Neuronal stem cell (in vitro differentiated cells): ENCODE measurements around the gene TRIP12.
A peak's percentile ranks its signal among the peaks of the same experiment; 100 is the strongest.

Source experiments
- DNase-seq: peaks from one replicate; pipeline ENCODE4 v3.0.0-alpha.2; 2013; ENCODE audit warnings: low spot score
- H2AFZ ChIP-seq: one replicate; pipeline ENCODE4 v1.6.1; 2013; ENCODE audit warnings: mild to moderate bottlenecking, low read length, inconsistent platforms
- H2AK5ac ChIP-seq: 2 replicates; pipeline ENCODE4 v1.6.1; 2013; ENCODE audit warnings: low read depth, mild to moderate bottlenecking, inconsistent platforms, low read length, moderate library complexity, mixed read lengths
- H2BK120ac ChIP-seq: 2 replicates; pipeline ENCODE4 v1.6.1; 2013; ENCODE audit warnings: low read depth, mild to moderate bottlenecking, inconsistent platforms, low read length, moderate library complexity, mixed read lengths
- H2BK12ac ChIP-seq: one replicate; pipeline ENCODE4 v1.6.1; 2013; ENCODE audit warnings: low read length, inconsistent platforms
- H2BK15ac ChIP-seq: 2 replicates; pipeline ENCODE4 v1.6.1; 2013; ENCODE audit warnings: mild to moderate bottlenecking, low read length, inconsistent platforms, mixed read lengths
- H2BK5ac ChIP-seq: one replicate; pipeline ENCODE4 v1.6.1; 2013; ENCODE audit warnings: inconsistent platforms, mild to moderate bottlenecking, low read length, moderate library complexity
- H3K14ac ChIP-seq: one replicate; pipeline ENCODE4 v1.6.1; 2013; ENCODE audit warnings: low read length, inconsistent platforms
- H3K18ac ChIP-seq: 2 replicates; pipeline ENCODE4 v1.6.1; 2013; ENCODE audit warnings: low read length, inconsistent platforms
- H3K23ac ChIP-seq: 2 replicates; pipeline ENCODE4 v1.6.1; 2013; ENCODE audit warnings: low read depth, mild to moderate bottlenecking, mixed read lengths, low read length, inconsistent platforms; ENCODE audit not compliant: poor library complexity
- H3K27ac ChIP-seq: replicated peaks from 3 replicates; pipeline ENCODE4 v1.5.1; 2013; ENCODE audit warnings: low read length, inconsistent platforms
- H3K27me3 ChIP-seq, 3 experiments: 2 replicates each; pipeline ENCODE4 v1.6.1; 2013; ENCODE audit warnings: low read length in 3 of 3, mild to moderate bottlenecking in 2 of 3, inconsistent platforms in 1 of 3, low read depth in 1 of 3, mixed read lengths in 1 of 3, moderate library complexity in 1 of 3; ENCODE audit not compliant: control insufficient read depth in 3 of 3, insufficient read depth in 3 of 3
- H3K36me3 ChIP-seq, 2 donors: replicated peaks in 1 of 2; 2 replicates each; pipeline ENCODE4 v1.6.1; 2013; ENCODE audit warnings: low read length in 2 of 2; ENCODE audit not compliant: control insufficient read depth in 2 of 2, insufficient read depth in 2 of 2
- H3K4ac ChIP-seq: 2 replicates; pipeline ENCODE4 v1.6.1; 2013; ENCODE audit warnings: inconsistent platforms, mild to moderate bottlenecking, low read length, moderate library complexity
- H3K4me1 ChIP-seq, 2 donors: 1 replicate in 1 of 2; 2 replicates in 1 of 2; pipeline ENCODE4 v1.6.1; 2013; ENCODE audit warnings: low read length in 2 of 2, low read depth in 1 of 2; ENCODE audit not compliant: control insufficient read depth in 2 of 2, insufficient read depth in 1 of 2
- H3K4me2 ChIP-seq: one replicate; pipeline ENCODE4 v1.6.1; 2013; ENCODE audit warnings: mild to moderate bottlenecking, low read length, inconsistent platforms; ENCODE audit not compliant: insufficient read depth, poor library complexity, severe bottlenecking
- H3K4me3 ChIP-seq, 2 donors: 2 replicates each; pipeline ENCODE4 v1.5.1; 2013; ENCODE audit warnings: low read length in 2 of 2, mild to moderate bottlenecking in 2 of 2, inconsistent platforms in 1 of 2, moderate library complexity in 1 of 2
- H3K79me1 ChIP-seq: one replicate; pipeline ENCODE4 v1.6.1; 2013; ENCODE audit warnings: low read depth, mild to moderate bottlenecking, inconsistent platforms, low read length, moderate library complexity
- H3K9ac ChIP-seq: one replicate; pipeline ENCODE4 v1.6.1; 2013; ENCODE audit warnings: mild to moderate bottlenecking, low read depth, low read length, inconsistent platforms; ENCODE audit not compliant: poor library complexity
- H3K9me3 ChIP-seq, 2 donors: replicated peaks in 1 of 2; 2 replicates each; pipeline versions ENCODE3 to v1.6.1; 2013; ENCODE audit warnings: low read length in 2 of 2, mild to moderate bottlenecking in 2 of 2, inconsistent platforms in 1 of 2, low read depth in 1 of 2, mixed read lengths in 1 of 2, moderate library complexity in 1 of 2; ENCODE audit not compliant: control insufficient read depth in 2 of 2, insufficient read depth in 1 of 2
- H4K8ac ChIP-seq: one replicate; pipeline ENCODE4 v1.6.1; 2013; ENCODE audit warnings: low read depth, mild to moderate bottlenecking, inconsistent platforms, low read length, moderate library complexity
- H4K91ac ChIP-seq: one replicate; pipeline ENCODE4 v1.6.1; 2013; ENCODE audit warnings: low read length, low read depth, mild to moderate bottlenecking, inconsistent platforms; ENCODE audit not compliant: poor library complexity
- WGBS, 2 donors: extraction: QIAGEN DNeasy Blood & Tissue Kit; methylation state at CpG; one replicate each; pipeline ENCODE4 v1.1.7; 2013; ENCODE audit warnings: missing lambda C conversion rate in 2 of 2, mixed read lengths in 1 of 2; ENCODE audit not compliant: insufficient read length in 2 of 2, insufficient replicate concordance in 1 of 2; ENCODE audit errors: extremely low coverage in 2 of 2; 5-methylcytosine and 5-hydroxymethylcytosine counted together

TRIP12 gene

DNA sequence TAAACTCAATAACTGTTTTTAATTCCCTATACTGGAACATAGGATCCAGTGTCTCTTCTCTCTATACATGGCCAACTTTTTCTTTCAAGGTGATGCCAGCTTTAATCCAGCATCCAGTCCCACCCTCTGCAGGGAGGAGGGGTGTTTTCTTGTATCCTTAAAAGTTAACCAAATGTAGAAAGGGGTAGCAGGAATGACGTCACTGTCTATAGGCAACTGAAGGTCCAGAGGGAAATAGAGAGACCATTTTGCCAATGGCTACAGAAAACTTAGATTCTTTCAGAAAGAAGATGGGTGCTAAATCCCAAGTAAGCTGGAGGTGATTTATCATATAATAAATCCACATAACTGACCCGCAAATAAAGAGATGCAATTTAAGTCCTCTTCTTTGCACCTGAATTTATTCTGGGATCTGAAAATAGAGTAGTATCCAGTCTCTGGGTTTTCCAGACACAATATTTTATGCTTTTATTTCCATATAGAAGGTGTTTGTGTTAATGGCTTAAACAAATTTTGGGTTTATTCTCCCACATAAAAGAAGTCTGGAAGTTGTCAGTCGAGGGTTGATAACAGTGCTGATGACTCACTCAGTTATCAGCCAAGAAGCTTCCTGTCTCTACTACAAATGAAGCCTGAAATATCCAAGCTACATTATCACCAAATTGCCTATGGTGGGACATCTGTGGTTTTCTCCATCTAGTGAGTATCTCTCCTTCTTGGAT, 201.7 kb downstream of the TRIP12 start:
- Histone ChIP-seq H3K79me1 (no peaks in the 10 kb centered on the region), H3K36me3 (no peaks in the 10 kb centered on the region), H3K14ac (no peak overlapping the region), H2BK12ac (no peak overlapping the region), H3K9ac (no peak overlapping the region), H4K91ac (no peak overlapping the region), H2BK120ac (no peak overlapping the region), H2AFZ (no peak overlapping the region), H3K4me2 (no peak overlapping the region), H4K8ac (no peak overlapping the region), H2BK5ac (no peak overlapping the region), H3K18ac (no peak overlapping the region), H2AK5ac (no peak overlapping the region), H3K27me3 (peaks cover 0 to 44% (median 6%) of the 10 kb centered on the region in 3 experiments), H3K23ac (no peak overlapping the region), H3K4ac (no peak overlapping the region), H3K4me1 (peaks cover 2 to 3% of the 10 kb centered on the region in 2 donors), H2BK15ac (no peak overlapping the region), H3K27ac (no peak overlapping the region), H3K4me3 (no peak overlapping the region), H3K9me3 (no peaks in the 10 kb centered on the region)
- DNase-seq, result no peak
- WGBS, 2 donors, result no CpG with 5 or more reads among the region's 3 CpGs

DNA sequence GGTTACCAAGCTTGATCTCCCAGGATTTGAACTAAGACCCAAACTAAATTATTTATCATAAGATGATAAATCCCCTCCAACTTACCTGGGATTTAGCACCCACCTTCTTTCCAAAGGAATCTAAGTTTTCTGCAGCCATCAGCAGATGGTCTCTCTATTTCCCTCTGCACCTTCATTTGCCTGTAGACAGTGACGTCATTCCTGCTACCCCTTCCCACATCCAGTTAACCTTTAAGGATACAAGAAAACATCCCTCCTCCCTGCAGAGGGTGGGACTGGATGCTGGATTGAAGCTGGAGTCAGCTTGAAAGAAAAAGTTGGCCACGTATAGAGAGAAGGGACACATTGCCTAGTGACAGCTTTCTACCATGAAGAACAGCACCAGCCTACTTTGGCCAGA, 203.8 kb downstream of the TRIP12 start:
- H3K14ac ChIP-seq, result no peak overlapping the region
- no peak overlapping the region for H2BK12ac ChIP-seq
- H3K4me1 ChIP-seq, result peaks cover 4 to 5% of the 10 kb centered on the region in 2 donors
- H4K91ac ChIP-seq, result no peak overlapping the region
- H2BK5ac ChIP-seq, result no peak overlapping the region
- no peak overlapping the region for H2AFZ ChIP-seq
- H3K4ac ChIP-seq, result no peak overlapping the region
- H3K27me3 ChIP-seq, result peaks cover 0 to 57% (median 21%) of the 10 kb centered on the region in 3 experiments
- H3K36me3 ChIP-seq, result no peaks in the 10 kb centered on the region
- H3K9me3 ChIP-seq, result no peaks in the 10 kb centered on the region
- H3K4me3 ChIP-seq, result no peak overlapping the region
- no CpG with 5 or more reads among the region's 2 CpGs for WGBS, 2 donors
- H2BK15ac ChIP-seq, result no peak overlapping the region
- no peak overlapping the region for H3K23ac ChIP-seq
- H2AK5ac ChIP-seq, result no peak overlapping the region
- H3K9ac ChIP-seq, result no peak overlapping the region
- H4K8ac ChIP-seq, result no peak overlapping the region
- no peak overlapping the region for H3K18ac ChIP-seq
- H3K4me2 ChIP-seq, result no peak overlapping the region
- no peak for DNase-seq
- H3K79me1 ChIP-seq, result no peaks in the 10 kb centered on the region
- H3K27ac ChIP-seq, result no peak overlapping the region
- no peak overlapping the region for H2BK120ac ChIP-seq

DNA sequence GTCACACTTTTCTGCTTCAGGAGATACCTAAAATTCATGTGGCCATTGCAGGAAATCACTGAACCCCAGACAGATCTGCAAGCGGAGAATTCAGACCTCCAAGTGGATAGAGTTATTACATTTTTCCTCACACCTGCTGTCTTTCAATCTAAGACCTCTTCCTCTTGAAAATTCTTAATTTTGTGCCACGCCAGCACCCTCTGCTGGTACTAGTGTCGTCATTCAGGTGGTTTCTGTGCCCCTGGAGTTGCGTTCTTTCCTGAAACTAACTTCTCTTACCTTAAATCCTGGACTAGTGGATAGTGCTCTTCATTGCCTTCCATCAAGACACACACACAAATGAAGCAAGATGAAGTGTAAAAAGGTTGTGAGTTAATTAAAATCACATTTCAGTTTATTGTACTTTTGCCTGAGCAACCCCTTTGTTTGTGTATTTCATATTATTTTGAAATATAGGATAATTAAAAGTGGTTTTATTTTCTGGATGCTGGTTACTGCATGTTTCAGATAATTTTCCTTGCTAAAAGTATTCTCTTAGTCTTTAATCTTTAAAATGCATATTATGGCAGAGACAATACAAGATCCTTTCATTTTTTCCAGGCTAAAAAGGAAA, 205.8 kb downstream of the TRIP12 start:
- DNase-seq, result peak; percentile 18
- H3K4me3 ChIP-seq, result no peak overlapping the region
- H3K36me3 ChIP-seq, result no peaks in the 10 kb centered on the region
- no peak overlapping the region for H2AFZ ChIP-seq
- H2BK5ac ChIP-seq, result no peak overlapping the region
- H3K4me1 ChIP-seq, result peaks cover 4 to 5% of the 10 kb centered on the region in 2 donors
- H3K14ac ChIP-seq, result no peak overlapping the region
- no peak overlapping the region for H2AK5ac ChIP-seq
- H2BK15ac ChIP-seq, result no peak overlapping the region
- H3K18ac ChIP-seq, result no peak overlapping the region
- H2BK12ac ChIP-seq, result no peak overlapping the region
- no peak overlapping the region for H3K27ac ChIP-seq
- no peak overlapping the region for H4K8ac ChIP-seq
- H3K79me1 ChIP-seq, result no peaks in the 10 kb centered on the region
- no peak overlapping the region for H3K4me2 ChIP-seq
- peaks cover 0 to 78% (median 30%) of the 10 kb centered on the region in 3 experiments for H3K27me3 ChIP-seq
- no peak overlapping the region for H4K91ac ChIP-seq
- no peak overlapping the region for H2BK120ac ChIP-seq
- H3K9ac ChIP-seq, result no peak overlapping the region
- H3K4ac ChIP-seq, result no peak overlapping the region
- H3K9me3 ChIP-seq, result peaks cover 0 to 4% of the 10 kb centered on the region in 2 donors
- no peak overlapping the region for H3K23ac ChIP-seq
- no CpG with 5 or more reads among the region's 4 CpGs for WGBS, 2 donors

GRCh38 chr2:229714736-229715541, 206.9 kb downstream of the TRIP12 start:
- H2AFZ ChIP-seq, result peak overlapping the region; percentile 86
- peak; percentile 77 for DNase-seq
- no peak overlapping the region for H2AK5ac ChIP-seq
- no peak overlapping the region for H2BK12ac ChIP-seq
- H3K9ac ChIP-seq, result no peak overlapping the region
- peak overlapping the region; percentile 39 to 81 for H3K4me3 ChIP-seq
- no peak overlapping the region for H4K91ac ChIP-seq
- H2BK15ac ChIP-seq, result no peak overlapping the region
- no peak overlapping the region for H3K27ac ChIP-seq
- peak overlapping the region; percentile 73 for H3K18ac ChIP-seq
- peak overlapping the region; percentile 94 for H3K4me2 ChIP-seq
- H2BK120ac ChIP-seq, result no peak overlapping the region
- peaks cover 4 to 5% of the 10 kb centered on the region in 2 donors for H3K4me1 ChIP-seq
- no peaks in the 10 kb centered on the region for H3K36me3 ChIP-seq
- no peak overlapping the region for H3K14ac ChIP-seq
- H3K79me1 ChIP-seq, result no peaks in the 10 kb centered on the region
- no peak overlapping the region for H4K8ac ChIP-seq
- H3K9me3 ChIP-seq, result peaks cover 0 to 4% of the 10 kb centered on the region in 2 donors
- no peak overlapping the region for H2BK5ac ChIP-seq
- peak overlapping the region; percentile 16 for H3K23ac ChIP-seq
- H3K27me3 ChIP-seq, result peaks cover 0 to 85% (median 30%) of the 10 kb centered on the region in 3 experiments
- WGBS, 2 donors, result no CpG with 5 or more reads among the region's 60 CpGs
- H3K4ac ChIP-seq, result no peak overlapping the region
